Pancreas (tissue), 10 donors: ENCODE measurements around the gene XRCC3. TPM values are rescaled to one million over a fixed set of nuclear protein-coding genes. Genes with fewer than 3 reads are reported as not detected.

Experiments used
- ATAC-seq, 4 donors: fragments of 200-7000 bp; cut with Tn5 transposase; one replicate each; pipeline versions ENCODE4 v1.8.0 to v1.9.1; 2020; ENCODE audit warnings: mild to moderate bottlenecking in 4 of 4, moderate library complexity in 4 of 4
- DNase-seq, 6 donors: peaks; one replicate each; pipeline ENCODE4 v3.0.0-alpha.2; 2020
- FAIRE-seq: peaks from 2 replicates; lab custom pipeline; 2012; peaks lifted over from hg19 to GRCh38; lab: Jason Lieb, UNC
- H3K27ac ChIP-seq, 4 donors: fragments of 200-600 bp; sonication (generic); 1 replicate in 3 of 4; 2 replicates in 1 of 4; pipeline versions ENCODE4 v1.5.0 to v1.8.0; 2020
- H3K27me3 ChIP-seq, 4 donors: fragments of 200-600 bp; one replicate each; pipeline ENCODE4 v1.8.0; 2021
- H3K36me3 ChIP-seq, 3 donors: fragments of 200-600 bp; sonication (generic) in 1 of 3; one replicate each; pipeline versions ENCODE4 v1.5.0 to v1.8.0; 2020 to 2021
- H3K4me1 ChIP-seq, 3 donors: fragments of 200-600 bp; one replicate each; pipeline ENCODE4 v1.8.0; 2021
- H3K4me3 ChIP-seq, 4 donors: fragments of 200-600 bp; sonication (generic) in 2 of 4; one replicate each; pipeline versions ENCODE4 v1.5.0 to v1.8.0; 2020 to 2021
- H3K9me3 ChIP-seq, 4 donors: fragments of 200-600 bp; one replicate each; pipeline ENCODE4 v1.8.0; 2021
- CTCF ChIP-seq, 4 donors: fragments of 200-600 bp; sonication (generic) in 3 of 4; IDR thresholded peaks; one replicate each; pipeline versions ENCODE4 v1.5.0 to v1.8.0; 2021; ENCODE audit warnings: antibody characterized with exemption in 4 of 4
- WGBS, 2 donors: extraction: QIAGEN DNeasy Blood & Tissue Kit; methylation state at CpG; one replicate each; pipeline ENCODE4 v1.1.7; 2013; 5-methylcytosine and 5-hydroxymethylcytosine counted together
- intact Hi-C, 3 donors: fragments of 100-400 bp; cut with DNase I; formaldehyde crosslinking; loops; one replicate each; pipeline versions ENCODE4 v1.11.1 to v1.14.2; 2022
- polyA plus RNA-seq, 2 donors: library from polyadenylated mRNA; stranded (reverse); fragments of 200-250 nt; gene quantifications; one replicate each; pipeline ENCODE4 v1.2.3, GENCODE V29; 2013
- total RNA-seq, 6 donors: library from RNA; stranded (reverse); fragmentation: NEBNext Ultra II Directional in 4 of 6; extraction: Animal tissue kit (Norgen Biotek cat#: 25700) in 4 of 6; gene quantifications; one replicate each; pipeline versions ENCODE4 v1.2.1 to v1.2.4, GENCODE V29; 2021 to 2023
- donor health status: healthy with polysubstance abuse.
- donor health status: DM: no; HTN: no; CAD: no; lungs with moderate emphysema.
- donor health status: DM: no; HTN: no; CAD: no.
- donor health status: control.
- donor health status: control.
- donor health status: Bipolar disorder and iron deficiency.
- donor health status: DM: yes; HTN: yes; CAD: no.
- donor health status: DM: no; HTN: no; CAD: no.
- donor health status: DM: no; HTN: no; CAD: no.
- donor health status: DM: yes; HTN: yes; CAD: no.

XRCC3 gene
- total and polyA plus RNA-seq, 8 donors: 1.7 to 5.2 (median 3.0) TPM

DNA sequence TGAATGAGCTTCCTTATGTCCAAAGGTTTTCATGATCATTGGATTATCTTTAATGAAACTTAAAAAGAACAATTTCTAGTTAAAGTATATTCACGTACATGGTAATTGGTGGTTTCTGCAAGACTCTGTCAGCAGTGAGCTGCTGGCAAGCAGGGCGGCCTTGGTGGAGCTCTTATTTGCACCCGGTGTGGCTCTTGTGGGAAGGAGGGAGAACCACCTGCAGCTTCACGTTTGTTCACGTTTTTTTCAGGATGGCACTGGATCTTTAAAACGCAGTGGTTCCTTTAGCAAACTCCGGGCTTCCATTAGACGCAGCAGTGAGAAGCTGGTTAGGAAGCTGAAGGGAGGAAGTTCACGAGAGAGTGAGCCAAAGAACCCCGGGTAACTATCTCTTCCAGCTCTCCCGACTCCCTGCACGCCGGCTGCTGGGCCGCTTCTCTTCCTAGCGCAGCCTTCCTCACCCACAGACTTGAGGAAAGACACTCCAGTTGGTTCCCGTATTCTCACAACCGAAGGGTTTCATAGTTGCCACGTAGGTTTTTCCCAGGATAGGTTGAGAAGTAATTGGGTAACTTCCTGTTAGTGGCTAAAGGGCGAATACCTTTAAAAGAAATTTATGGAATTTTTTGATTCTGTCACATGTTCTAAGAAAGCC, 28.3 kb downstream of the XRCC3 start:
- Histone ChIP-seq H3K27ac (no peak overlapping the region), H3K4me1 (peaks cover 0 to 6% (median 0%) of the 10 kb centered on the region in 3 donors), H3K4me3 (no peak overlapping the region), H3K27me3 (no peaks in the 10 kb centered on the region), H3K36me3 (peaks cover 0 to 41% (median 13%) of the 10 kb centered on the region in 3 donors), H3K9me3 (no peaks in the 10 kb centered on the region)
- no peak for DNase-seq
- FAIRE-seq: no peak
- ATAC-seq: no peak
- no peak for TF ChIP-seq CTCF (IDR thresholded peaks at IDR 0.05)
- 83 to 90% methylated on average over 19 of the region's 19 CpGs for WGBS, 2 donors
- intact Hi-C loops: no loop called here

DNA sequence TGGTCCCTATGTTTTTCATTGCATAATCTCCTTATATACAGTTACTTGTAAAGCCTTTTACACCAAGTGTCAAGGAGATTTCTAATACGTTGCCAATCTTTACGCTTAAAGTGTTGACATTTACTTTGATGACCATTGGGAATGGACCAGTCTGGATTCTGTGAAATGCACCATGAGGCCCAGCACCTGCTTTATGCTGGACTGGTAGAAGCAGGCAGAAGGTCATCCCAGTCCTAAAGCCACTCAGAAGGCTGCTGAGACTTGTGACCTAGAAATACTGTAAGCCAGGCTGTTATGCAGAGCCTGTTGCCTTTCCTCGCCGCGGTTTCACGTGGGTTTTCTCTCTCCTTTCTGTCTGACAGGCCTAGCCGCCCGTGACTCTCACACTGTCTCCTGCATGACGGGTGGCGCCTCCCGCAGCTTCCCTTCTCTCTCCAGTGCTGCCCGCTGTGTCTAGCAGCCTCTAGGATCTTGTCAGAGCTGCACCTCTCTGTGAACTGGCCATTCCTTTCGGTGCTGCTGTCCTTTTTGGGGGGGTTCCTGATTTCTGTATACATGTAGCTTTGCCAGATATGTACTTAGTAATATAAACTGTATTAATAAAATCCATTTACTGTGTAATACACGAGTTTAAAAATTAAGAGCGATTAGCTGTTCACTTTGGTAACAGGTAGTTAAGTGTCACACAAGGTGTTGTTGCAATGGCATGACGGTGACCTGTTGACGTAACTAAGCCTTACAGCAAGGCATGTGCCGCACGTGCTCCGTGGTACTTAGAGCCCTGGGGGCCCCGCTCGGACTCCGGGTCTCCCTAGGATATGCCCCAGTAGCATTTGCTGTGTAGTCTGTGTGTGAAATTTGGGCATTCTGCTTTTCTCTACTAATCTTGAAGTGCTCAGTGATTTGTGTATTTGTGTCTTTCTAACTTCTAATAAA, 29.7 kb downstream of the XRCC3 start:
- intact Hi-C loops: no loop called here
- Histone ChIP-seq H3K4me3 (no peak overlapping the region), H3K4me1 (peaks cover 0 to 6% (median 0%) of the 10 kb centered on the region in 3 donors), H3K27me3 (no peaks in the 10 kb centered on the region), H3K36me3 (peaks cover 0 to 55% (median 23%) of the 10 kb centered on the region in 3 donors), H3K9me3 (no peaks in the 10 kb centered on the region), H3K27ac (no peak overlapping the region)
- 90 to 92% methylated on average over 23 of the region's 23 CpGs for WGBS, 2 donors
- no peak for TF ChIP-seq CTCF (IDR thresholded peaks at IDR 0.05)
- no peak for ATAC-seq
- no peak for FAIRE-seq
- peak in 1 of 6 donors; percentile 35 for DNase-seq

GRCh38 chr14:103684871-103685270, 30.4 kb downstream of the XRCC3 start:
- Histone ChIP-seq H3K27me3 (no peaks in the 10 kb centered on the region), H3K4me3 (no peak overlapping the region), H3K27ac (no peak overlapping the region), H3K36me3 (peaks cover 0 to 62% (median 27%) of the 10 kb centered on the region in 3 donors), H3K4me1 (peaks cover 0 to 5% (median 0%) of the 10 kb centered on the region in 3 donors), H3K9me3 (no peaks in the 10 kb centered on the region)
- FAIRE-seq (no peak), ATAC-seq (no peak), DNase-seq (no peak)
- no peak for TF ChIP-seq CTCF (IDR thresholded peaks at IDR 0.05)
- WGBS, 2 donors: 92 to 95% methylated on average over 15 of the region's 15 CpGs
- intact Hi-C loops: no loop called here

DNA sequence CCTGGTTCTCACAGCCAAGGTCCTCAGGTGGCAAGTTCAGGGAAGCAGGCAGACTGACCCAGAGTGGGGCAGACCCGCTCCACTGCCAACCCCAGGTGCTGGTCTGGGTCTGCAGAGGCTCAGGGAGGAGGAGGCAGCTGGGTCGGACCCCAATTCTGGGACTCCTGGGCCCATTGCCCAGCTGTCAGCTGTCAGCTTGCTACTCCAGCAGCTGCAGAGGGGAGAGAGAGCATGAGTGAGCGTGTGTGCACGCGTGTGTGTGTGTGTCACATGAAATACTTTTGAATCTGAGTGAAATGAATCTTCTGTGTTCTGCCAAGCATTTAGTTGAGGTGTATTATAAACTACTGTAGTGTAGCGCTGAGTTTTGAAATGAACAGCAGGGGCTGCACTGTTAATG, 30.8 kb downstream of the XRCC3 start:
- peaks cover 0 to 66% (median 28%) of the 10 kb centered on the region in 3 donors for H3K36me3 ChIP-seq
- 86 to 91% methylated on average over 6 of the region's 6 CpGs for WGBS, 2 donors
- no peak overlapping the region for H3K4me3 ChIP-seq
- no peaks in the 10 kb centered on the region for H3K9me3 ChIP-seq
- H3K27me3 ChIP-seq: no peaks in the 10 kb centered on the region
- DNase-seq (no peak), FAIRE-seq (no peak), ATAC-seq (no peak)
- no peak overlapping the region for H3K27ac ChIP-seq
- peaks cover 0 to 1% (median 0%) of the 10 kb centered on the region in 3 donors for H3K4me1 ChIP-seq
- no peak for TF ChIP-seq CTCF (IDR thresholded peaks at IDR 0.05)
- intact Hi-C loops: no loop called here
